ENCODE measurements around the gene PGF.

PGF gene

DNA sequence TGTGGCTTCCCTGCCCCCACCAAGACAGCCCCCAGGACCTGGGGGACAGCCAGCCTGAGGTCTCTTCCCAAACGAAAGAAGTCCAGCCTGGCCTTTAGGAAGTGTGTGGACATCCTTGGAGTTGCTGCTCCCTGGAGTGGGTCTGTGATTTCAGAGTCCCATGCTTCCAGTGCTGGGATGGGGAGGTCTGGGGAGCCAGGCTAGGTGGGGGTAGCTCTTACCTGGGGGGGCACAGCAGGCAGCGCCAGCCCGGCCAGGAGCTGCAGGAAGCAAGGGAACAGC, 509 bp downstream of the PGF start:
- no peak for DNase-seq

- no peak for DNase-seq
These were observed 1.0 kb downstream of the PGF start for GRCh38 chr14:74954232-74954946.

DNA sequence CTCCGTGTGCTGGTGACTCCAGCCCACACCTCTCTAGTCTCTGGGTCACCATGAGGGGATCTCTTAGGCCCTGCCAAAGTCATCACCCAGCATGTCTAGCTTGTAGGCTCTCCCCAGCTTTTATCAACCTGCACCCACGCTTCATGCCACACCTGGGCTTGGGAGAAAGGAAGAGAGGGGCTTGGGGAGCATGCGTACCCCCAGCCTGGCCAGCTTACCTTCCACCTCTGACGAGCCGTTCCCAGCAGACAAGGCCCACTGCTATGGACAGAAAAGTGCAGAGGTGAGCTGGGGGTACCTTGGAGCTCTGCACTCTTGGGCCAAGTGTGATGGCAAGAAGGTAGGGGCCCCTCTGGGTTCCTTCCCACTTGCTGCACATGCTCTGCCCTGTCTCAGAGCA, 1.7 kb downstream of the PGF start:
- DNase-seq: no peak

DNA sequence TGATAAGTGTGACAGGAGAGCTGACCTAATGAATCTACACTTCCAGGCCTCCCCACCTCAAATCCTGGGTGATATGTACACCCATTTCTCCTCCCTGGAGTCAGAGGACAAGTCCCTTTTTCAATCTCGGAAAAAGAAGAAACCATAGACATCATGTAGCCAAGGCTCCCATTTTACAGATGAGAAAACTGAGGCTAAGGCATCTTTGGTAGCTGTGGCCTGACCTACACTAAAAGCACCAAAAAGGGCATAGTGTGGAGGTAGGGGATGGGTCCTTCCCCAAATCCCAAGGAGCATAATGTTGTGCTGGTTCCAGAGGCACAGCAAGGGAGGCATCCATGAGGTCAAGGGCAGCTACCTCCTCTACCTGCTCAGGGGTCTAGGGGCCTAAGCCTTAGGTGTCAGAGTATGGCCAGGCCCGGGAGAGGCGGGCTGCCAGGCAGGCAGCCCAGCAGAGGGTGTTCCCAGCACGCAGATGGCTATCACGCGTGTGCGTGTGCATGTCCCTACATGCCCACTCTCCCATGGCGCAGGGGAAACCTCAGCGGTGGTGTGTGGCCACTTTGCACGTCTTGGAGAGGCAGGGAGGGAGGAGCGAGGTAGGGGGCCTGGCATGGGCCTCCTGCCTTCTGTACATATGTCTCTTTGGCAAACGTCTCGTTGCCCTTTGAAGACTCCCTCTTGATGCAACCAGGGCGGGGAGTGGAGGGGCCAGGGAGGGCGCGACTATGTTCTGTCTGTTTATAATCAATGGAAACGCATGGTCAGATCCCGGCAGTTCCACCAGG, 2.5 kb downstream of the PGF start:
- DNase-seq: no peak

DNA sequence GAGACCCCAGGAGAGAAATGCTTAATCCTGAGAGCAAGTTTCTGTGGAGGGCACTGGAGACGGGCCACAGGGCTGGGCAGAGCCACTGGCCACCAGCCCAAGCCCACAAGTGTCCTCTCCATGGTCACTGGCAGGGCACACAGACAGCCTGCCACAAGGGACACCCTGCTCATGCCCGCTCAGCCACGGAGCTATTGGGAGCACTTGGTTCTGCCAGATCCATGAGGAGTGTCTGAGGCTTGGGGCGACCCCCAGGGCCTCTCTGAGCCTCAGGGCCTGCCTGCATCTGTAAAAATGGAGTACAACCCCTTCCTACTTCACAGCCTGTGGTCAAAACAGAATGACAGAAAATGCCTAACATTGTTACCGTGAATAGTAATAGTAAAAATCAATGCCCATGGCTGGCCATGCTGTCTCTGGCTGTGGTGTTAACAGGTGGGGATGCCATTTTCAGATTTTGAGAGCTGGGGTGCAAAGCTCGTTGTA, 3.2 kb downstream of the PGF start:
- no peak for DNase-seq

DNA sequence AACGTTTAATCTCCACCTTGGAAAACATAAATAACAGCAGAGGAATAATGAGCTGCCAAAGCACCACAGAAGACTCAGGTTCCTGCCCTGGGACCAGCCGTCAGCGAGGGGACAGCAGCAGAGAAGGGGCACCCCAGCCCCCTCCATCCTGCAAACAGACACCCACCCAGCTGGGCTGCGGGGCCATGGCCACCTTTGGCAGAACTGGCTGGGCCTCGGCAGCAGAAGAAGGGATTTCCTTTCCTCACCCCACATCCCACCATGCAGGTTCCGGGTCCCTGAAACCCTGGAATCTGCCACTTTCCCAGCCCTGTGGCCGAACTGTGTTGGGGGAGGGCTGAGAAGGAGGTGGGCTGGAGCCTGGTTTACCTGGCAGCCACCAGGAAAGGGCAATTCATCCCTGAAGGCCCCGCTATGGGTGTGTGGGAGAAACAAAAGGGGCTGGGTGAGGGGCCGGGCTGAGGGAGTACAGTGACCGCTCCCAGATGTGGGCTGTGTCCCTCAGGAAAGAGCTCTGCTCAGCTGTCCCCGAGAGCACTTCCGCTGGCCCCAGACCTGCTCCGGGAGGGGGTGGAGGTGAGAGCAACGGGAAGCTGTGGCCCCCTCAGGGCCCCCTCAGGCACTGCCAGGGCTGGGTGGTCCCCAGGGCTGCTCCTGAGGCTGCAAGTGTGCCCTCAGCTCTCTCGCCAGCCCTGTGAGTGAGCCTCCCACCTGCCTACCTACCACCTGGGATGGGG, 3.8 kb downstream of the PGF start:
- no peak for DNase-seq

DNA sequence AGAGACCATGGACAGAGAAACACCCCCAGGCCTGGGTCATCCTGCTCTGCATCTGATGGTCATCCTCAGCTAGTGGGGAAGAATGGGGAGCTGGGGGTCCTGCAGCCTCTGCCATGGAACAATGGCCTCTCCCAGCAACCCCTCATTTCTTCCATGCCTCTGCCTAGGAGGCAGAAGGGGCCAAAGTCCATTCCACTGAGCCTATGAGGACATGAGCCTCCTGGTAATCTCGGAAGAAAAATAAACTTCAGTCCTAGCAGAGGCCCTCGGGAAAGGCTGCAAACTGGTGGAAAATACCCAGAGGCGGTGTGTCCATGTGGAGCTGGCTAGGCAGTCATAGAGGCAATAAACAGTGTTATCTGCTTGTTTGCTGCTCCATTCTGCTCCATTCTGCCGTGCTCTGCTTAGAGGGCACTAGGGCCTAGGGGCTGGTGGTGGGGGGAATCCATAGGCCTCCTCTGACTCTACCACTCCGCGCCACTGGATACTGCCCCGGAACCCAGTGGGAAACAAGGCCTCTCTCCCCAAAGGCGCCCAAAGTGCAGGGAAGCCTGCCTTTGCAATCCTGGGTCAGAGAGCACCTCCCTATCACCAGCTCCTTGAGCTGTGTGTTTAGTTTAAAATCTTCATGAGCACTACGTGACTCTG, 4.5 kb downstream of the PGF start:
- DNase-seq: no peak

- DNase-seq: no peak
These were observed 5.4 kb downstream of the PGF start for GRCh38 chr14:74949859-74950573.

GRCh38 chr14:74949191-74949601, 6.2 kb downstream of the PGF start:
- DNase-seq: no peak

DNA sequence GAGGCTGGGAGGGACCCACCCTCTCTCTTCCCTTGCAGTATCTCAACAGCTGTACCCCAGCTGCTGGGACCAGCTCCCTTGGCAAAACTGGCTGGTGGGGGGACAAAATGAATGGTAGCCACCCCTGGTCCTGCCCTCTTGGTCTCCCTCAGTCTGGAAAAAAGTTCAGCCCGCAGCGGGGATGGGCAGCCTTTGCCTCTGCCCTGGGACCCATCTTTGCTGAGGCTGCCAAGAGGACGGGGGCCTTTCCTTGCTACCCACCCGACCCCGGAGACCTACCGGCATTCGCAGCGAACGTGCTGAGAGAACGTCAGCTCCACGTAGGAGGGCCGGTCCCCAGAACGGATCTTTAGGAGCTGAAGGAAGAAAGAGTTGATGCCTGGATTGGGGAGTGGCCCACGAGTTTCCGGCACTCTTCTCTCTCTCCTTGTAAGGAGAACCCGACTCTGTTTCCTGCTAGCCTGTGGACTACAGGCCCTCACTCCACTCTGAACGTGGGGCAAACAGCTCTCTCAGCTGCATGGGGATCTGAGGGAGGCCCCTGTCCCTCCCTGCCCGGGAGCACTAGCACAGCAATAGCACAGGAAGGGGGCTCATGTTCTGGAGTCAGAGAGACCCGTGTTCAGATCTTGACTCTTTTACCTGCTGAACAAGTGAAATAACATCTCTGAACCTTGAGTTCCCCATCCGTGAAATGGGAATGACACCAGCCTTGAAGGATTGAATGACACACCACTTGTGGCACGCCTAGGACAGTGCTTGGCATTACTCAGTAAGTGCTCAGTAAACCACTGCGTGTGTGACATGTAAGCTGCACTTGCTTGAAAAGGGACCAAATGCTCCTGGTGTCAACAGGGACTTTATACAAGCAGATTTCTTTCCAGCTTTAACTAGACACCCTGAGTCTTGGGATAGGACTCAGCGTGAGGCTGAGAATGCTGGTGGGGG, 6.9 kb downstream of the PGF start:
- no peak for DNase-seq

GRCh38 chr14:74947353-74948227, 7.8 kb downstream of the PGF start:
- no peak for DNase-seq

GRCh38 chr14:74946659-74947281, 8.6 kb downstream of the PGF start:
- no peak for DNase-seq

- DNase-seq: peak; percentile 76
These were observed 9.3 kb downstream of the PGF start for GRCh38 chr14:74945852-74946658.

DNA sequence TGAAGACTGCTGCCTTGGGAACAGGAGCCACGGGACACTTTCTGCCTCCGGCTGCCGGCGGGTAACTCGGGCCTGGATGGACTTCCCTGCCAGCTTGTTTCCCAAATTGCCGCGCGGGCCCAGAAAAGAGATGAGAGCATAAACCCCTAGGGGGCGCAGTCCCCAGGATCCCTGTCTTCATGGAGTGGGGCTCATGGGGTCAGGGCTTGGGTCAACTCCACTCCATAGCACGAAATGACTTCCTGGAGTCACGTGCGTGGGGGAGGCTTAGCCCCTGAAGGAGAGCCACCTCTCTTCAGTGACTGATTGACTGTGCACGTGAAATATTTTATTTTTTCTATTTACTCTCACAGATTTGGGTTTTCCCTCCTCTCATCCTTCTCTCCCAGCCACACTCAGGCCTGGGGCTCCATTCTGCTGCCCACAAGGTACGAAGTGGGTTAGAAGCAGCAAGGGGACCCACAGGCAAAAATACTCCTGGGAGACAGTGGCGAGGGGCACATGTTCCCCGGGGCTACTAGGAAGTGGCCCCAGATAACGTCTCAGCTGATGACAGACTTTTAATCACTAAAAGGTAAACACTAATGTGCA, 10.0 kb downstream of the PGF start:
- DNase-seq: no peak

DNA sequence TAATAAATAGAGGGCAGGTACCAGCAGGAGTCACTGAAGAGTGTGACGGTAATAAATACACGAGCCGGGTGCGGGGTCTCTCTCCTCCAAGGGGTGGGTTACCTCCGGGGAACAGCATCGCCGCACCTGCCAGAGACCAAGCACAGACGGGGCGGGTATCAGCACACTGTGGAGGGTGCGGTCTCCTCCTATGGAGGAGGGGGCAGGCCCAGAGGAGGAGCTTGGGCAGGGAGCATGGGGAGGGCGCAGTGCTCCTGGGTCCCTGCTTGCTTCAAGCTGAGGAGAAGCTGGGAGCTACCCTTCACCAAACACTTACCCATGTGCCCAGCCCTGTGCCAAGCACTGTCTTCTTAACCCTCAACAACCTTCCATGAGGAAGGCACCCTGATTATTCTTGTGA, 12.8 kb downstream of the PGF start:
- DNase-seq: no peak

DNA sequence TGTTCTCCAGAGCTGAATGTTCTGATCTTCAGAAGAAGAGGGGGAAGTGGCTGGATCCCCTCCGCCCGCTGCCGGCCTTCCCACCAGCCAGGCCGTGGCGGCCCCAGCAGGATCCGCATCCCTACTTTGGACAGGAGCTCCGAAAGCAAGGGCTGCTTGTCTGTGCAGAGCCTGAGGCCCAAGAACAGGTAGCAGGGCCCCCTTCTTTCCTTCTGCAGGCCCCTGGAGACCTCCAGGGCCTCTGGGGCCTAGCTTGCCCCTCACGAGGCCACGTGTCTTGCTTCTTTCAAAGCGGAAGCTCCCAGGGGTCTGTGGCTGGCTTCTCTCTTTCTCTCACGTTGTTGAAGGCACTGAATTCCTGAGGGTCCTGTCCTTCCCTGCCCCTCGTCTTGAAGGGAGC, 13.2 kb downstream of the PGF start:
- no peak for DNase-seq

DNA sequence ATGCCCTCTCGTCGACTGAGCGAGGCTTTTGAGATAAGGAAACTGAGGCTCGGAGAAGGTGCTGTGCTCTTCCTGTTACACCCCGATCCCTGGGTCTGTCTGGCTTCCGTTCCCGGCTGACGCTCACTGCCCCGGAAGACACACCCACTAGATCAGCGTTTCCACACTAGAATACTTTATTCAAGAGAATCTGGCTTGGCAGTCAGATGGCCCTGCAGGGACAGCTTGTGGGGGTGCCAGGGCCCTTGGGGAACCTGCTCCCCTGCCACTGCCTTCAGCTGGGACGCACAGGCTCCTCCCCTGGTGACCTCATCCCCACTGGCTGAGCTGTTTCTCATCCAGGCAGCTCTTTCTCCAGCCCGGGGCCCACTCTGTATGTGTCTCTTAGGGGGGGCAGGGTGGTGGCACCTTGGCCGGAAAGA, 13.7 kb downstream of the PGF start:
- DNase-seq: peak; percentile 42

- no peak for DNase-seq
These were observed 14.3 kb downstream of the PGF start for GRCh38 chr14:74940956-74941565.

All from activated gamma-delta T cell treated with Interleukin-2 at 50 U/mL for 16 hours (primary cell).